ENCODE measurements around the gene HOXD10.

The HOXD10 gene

DNA sequence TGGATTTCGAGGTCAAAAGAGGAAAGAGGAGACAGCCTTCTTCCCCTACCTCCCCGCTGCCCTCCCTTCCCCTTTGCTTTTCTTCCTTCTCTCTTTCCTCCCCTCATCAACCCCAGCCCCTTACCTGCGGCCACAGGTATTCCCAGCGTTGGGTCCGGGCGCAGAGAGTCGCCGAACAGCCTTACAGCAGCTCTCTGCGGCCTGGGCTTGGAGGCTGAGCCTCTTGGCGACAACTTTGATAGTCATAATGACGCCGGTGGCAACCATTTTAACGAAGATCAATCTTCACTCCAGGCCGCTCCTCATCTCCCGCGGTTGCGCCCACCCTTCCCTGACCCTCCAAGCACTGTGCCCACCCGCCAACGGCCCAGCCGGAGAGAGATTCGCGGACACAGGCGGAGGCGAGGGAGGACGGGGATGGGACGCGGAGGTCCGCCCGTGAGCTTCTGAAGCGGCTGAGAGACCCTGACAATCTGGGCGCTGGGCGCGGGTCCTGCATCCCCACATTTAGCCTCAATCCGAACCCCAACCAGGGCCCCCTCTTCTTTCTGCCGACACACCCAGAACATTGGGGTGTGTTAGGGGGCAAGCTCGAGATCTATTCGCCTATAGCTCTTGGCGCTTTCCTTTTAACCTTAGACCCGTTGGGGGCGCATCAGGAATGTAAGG, 31.3 kb upstream of the HOXD10 start:
- ChIA-PET CTCF (interaction anchor here (0.8 to 7.9 kb wide), 13 partner anchors 7 to 834 kb away, joined by 3 to 115 read pairs (median 4); no protein-coding TSS in a partner anchor), POLR2A (interaction anchor here (0.6 kb wide), 1 partner anchor 75 kb away, joined by 3 read pairs; no protein-coding TSS in a partner anchor)
- H3K4me3 ChIP-seq (ENCODE audit: low read depth, low read length): no peak overlapping the region
- DNase-seq (ENCODE audit: low read depth, low spot score): no peak
- TF ChIP-seq, protein P1, sequence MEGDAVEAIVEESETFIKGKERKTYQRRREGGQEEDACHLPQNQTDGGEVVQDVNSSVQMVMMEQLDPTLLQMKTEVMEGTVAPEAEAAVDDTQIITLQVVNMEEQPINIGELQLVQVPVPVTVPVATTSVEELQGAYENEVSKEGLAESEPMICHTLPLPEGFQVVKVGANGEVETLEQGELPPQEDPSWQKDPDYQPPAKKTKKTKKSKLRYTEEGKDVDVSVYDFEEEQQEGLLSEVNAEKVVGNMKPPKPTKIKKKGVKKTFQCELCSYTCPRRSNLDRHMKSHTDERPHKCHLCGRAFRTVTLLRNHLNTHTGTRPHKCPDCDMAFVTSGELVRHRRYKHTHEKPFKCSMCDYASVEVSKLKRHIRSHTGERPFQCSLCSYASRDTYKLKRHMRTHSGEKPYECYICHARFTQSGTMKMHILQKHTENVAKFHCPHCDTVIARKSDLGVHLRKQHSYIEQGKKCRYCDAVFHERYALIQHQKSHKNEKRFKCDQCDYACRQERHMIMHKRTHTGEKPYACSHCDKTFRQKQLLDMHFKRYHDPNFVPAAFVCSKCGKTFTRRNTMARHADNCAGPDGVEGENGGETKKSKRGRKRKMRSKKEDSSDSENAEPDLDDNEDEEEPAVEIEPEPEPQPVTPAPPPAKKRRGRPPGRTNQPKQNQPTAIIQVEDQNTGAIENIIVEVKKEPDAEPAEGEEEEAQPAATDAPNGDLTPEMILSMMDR (IDR thresholded peaks at IDR 0.05; ENCODE audit: insufficient read depth, low read length, missing control alignments): no peak

DNA sequence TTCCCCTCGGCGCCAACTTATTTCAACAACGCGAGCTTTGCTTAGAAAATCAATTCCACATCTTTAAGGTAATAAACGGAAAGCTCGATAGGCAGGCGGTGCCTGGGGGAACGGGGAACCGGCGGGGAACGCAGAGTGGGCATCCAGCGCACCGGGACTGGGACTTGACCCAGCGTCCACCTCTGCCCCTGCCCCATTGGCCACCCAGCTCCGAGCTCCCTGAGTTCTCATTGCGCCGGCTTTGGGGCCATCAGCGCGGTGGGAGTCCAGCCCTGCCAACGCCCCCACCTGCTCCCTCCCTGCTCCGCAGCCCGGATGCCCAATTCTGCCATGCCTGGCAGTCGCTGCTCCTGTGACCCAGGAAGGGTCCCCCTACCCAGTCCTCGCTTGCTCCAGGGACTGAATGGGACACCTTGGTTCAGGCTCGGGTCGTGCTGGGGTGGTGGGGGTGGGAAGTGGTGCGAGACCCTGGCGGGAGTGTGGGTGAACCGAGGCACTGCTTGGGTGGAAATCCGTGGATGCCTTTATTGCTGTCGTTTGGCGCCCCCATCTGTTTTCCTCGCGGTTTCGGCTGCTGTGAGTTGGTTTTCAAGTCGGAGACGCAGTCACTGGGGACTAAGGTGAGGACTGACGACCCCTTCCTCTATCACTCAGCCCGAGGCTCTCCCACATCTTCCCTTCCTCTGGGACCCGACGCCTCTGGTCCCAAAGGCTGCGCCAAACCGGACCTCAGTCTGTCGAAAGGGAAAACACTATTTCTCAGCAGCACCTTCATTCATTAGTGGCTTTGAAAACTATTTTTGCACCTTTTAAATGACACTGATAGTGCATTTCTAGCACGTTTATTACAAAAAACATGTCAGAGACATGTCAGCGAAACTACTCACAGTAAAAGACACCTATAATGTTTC, 30.5 kb upstream of the HOXD10 start:
- no peak for DNase-seq (ENCODE audit: low read depth, low spot score)

DNA sequence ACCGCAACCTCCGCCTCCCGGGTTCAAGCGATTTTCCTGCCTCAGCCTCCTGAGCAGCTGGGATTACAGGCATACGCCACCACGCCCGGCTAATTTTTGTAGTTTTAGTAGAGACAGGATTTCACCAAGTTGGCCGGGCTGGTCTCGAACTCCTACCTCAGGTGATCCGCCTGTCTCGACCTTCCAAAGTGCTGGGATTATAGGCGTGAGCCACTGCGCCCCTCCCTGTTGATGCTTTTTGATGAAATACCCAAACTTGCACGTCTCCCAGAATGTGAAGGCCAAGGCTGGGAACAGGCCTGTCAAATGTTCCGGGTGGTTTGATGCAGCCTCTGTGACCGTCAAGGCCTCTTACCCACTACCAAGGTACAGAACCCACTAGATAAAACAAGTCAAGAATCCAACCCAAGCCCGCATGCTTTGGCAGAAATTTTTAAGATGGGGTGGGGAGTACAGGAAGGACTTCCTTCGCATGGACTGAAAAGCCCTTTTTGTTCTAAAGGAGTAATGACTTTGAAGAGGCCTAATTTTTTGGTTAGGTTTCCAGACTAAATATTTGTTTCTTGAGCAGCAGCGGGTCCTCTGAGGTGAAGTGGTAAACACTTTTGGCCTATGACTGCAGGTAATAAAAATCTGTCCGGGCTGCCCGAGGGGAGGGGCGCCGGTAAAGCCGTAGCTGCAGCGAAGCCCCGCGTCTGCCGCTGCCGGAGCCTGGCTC, 29.1 kb upstream of the HOXD10 start:
- TF ChIP-seq, protein P1 (IDR thresholded peaks at IDR 0.05; ENCODE audit: insufficient read depth, low read length, missing control alignments): no peak
- ChIA-PET CTCF (interaction anchor here (0.6 to 3.6 kb wide), 19 partner anchors 8 to 836 kb away, joined by 3 to 55 read pairs (median 5); no protein-coding TSS in a partner anchor), POLR2A (no interaction called here)
- DNase-seq (ENCODE audit: low read depth, low spot score): no peak
- no peak overlapping the region; the same call in 1 of the 2 replicates for H3K4me3 ChIP-seq (ENCODE audit: low read depth, low read length)

More for the DNA sequence above, 30.5 kb upstream of the HOXD10 start:
- H3K4me3 ChIP-seq (ENCODE audit: low read depth, low read length): no peak overlapping the region
- TF ChIP-seq, protein P1 (IDR thresholded peaks at IDR 0.05; ENCODE audit: insufficient read depth, low read length, missing control alignments): peak; percentile 47
- POLR2A ChIA-PET: no interaction called here
- CTCF ChIA-PET: interaction anchor here (0.8 to 7.9 kb wide), 17 partner anchors 8 to 835 kb away, joined by 3 to 115 read pairs (median 4); no protein-coding TSS in a partner anchor

DNA sequence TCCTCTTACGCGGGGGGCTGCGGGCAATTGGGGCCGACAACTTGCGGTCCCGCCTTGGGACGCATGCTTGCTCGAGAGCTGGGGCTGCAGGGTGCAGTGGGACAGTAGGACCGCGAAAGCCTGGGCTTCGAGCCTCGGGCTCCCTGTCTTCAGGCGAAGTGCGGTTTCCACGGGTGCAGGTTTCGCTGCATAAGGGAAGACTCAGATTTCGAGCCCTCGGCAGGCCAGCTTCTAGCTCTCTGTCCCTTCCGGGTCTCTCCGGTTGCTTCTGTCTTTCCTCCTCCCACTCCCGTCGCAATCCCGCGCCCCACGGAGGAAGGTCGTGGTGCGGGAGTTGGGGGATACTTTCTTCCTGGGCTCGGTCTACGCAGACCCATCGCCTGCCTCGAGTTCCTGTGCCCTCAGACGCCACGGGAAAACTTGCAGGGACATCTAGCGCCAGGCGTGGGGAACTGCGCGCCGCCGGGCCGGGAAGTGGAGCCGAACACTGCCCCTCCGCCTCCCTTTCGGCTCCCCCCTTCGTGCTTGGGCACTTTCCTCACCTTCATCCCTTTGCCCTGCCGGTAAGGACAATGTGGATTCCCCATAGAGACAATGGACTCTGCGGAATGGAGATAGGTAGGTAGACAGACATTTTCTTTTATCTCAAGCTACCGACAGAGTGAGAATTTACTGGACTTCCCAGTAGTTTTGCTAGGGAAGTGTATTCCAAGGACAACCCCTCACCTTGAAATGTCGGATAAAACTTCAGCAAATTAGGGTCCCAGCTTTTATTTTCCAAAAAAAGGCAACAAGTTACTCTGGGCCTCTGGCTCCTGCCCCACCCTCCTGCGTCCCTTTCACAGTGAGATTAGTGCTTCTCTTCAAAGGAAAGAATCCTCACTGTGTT, 28.3 kb upstream of the HOXD10 start:
- TF ChIP-seq, protein P1 (IDR thresholded peaks at IDR 0.05; ENCODE audit: insufficient read depth, low read length, missing control alignments): peak; percentile 90
- no peak for DNase-seq (ENCODE audit: low read depth, low spot score)
- CTCF ChIA-PET: interaction anchor here (0.6 to 3.6 kb wide), 19 partner anchors 8 to 839 kb away, joined by 3 to 55 read pairs (median 5); no protein-coding TSS in a partner anchor
- H3K4me3 ChIP-seq (ENCODE audit: low read depth, low read length): peak overlapping the region; percentile 36
- POLR2A ChIA-PET: no interaction called here

DNA sequence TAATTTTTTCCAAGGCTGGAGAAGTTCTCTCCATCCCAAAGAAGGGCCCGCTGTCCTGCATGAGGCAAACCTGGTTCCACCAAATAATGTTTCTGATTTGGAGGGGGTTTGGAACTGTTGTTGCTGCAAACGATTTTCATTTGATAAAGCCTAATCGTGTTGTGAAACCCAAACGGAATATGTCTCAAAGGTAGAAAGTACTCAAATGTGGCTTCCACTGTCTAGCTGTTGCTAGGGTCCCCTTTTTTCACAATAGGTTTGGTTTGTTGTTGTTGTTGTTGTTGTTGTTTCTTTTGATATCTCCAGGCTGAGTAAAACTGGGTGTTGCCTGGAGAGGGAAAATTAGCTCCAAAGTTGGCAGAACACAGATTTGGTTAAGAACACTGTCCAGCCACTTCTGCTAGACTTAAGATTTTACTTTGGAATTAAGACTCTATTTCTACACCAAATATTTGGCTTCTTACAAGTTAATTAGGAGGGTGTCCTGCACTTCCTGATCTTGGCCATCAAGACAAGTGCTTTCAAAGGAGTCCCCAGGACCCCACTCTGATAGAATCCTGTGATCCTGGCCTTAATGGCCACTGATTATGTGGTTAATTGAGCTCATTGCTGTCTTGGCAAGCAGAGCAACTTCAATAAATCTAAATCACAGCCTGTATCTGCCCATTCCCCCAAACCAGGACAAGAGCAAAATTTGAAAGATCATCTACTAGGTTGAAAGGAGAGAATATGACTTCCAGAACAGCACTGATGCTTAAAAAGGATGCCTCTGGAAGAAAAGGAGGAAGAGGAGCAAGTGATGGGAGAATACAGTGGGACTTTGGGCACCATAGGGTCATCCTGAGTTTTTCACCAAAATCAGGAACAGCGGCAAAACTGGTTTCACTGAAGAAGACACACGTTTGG, 27.4 kb upstream of the HOXD10 start:
- CTCF ChIA-PET: interaction anchor here (0.8 to 3.6 kb wide), 16 partner anchors 8 to 840 kb away, joined by 3 to 55 read pairs (median 8); no protein-coding TSS in a partner anchor
- no peak for DNase-seq (ENCODE audit: low read depth, low spot score)
- H3K4me3 ChIP-seq (ENCODE audit: low read depth, low read length): no peak overlapping the region
- TF ChIP-seq, protein P1 (IDR thresholded peaks at IDR 0.05; ENCODE audit: insufficient read depth, low read length, missing control alignments): no peak
- POLR2A ChIA-PET: no interaction called here
